Ramos (cell line): ENCODE measurements around the gene NID1.
"Not testable (repeated sequence)": the region's sequence is repeated elsewhere in the genome, so short reads cannot be mapped to it uniquely, and the experiment has no call there.

Experiments used
- in situ Hi-C: fragments of 300-500 bp; cut with MboI; formaldehyde crosslinking; loops from one replicate; pipeline ENCODE4 v1.14.3; 2022; ENCODE audit warnings: low sequenced_read_pairs; ENCODE audit not compliant: unreplicated experiment

NID1 gene

DNA sequence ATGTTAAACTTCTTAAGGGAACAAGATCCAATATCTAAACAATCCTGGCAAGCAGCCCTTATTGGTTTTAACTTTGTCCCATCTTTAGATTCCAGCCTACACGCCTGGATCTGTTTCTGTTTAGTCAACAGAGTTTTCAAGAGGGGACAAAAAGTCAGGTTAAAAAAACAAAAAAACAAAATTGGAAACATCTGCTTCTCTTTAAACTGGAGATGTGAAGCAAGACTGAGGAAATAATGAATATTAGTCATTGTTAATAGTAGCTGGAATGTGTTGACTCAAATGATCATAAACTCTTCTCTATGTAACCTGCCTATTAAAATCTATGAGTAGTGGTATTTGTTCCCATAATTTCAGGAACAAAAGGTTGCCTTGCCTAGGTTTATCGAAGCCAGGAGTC is 55.0 kb downstream of the NID1 start:
- in situ Hi-C loops = no loop called here

DNA sequence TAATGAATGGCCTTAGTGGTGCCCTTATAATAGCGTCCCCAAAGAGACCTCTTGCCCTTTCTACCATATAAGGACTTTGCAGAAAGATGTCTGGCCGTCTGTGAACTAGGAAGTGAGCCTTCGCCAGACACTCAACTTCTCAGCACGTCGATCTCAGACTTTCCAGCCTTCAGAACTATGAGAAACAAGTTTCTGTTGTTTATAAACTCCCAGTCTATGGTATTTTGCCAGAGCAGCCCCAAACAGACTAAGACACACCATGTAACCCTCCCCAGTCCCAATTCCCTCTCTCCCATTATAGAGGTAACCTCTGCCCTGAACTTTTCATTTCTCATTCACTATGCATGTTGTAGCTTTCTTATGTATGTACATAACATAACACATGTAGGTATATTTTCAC is 55.7 kb downstream of the NID1 start:
- in situ Hi-C loops = no loop called here

DNA sequence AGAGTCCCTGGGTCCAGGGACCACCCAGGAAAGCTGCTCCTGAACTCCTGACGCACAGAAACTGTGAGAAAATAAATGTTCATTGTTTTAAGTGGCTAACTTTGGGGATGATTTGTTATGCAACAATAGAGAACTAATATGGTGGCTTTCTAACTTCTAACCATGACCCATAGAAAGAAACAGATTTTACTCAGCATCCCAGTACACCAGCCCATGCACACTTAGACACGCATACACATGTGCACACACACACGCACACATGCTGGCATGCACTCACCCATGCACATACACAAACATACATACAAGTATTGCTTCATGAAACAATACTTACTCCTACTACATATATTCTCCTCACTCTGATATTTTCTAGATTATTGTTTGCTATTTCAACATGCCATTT is 57.1 kb downstream of the NID1 start:
- in situ Hi-C loops = no loop called here

DNA sequence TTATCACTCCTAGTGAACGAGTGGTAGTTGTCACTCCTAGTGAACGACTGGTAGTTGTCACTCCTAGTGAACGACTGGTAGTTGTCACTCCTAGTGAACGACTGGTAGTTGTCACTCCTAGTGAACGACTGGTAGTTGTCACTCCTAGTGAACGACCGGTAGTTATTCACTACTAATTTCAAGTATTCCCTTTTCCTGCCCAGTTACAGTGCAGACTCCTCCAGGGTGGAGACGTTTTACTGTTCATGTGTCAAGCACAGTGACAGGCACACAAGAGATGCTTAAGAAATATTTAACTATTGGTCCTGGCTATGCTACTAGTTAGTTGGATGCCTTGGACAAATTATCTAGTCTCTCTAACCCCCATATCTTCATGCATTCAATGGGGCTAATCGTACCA is 61.8 kb downstream of the NID1 start:
- in situ Hi-C loops = not testable (repeated sequence)

DNA sequence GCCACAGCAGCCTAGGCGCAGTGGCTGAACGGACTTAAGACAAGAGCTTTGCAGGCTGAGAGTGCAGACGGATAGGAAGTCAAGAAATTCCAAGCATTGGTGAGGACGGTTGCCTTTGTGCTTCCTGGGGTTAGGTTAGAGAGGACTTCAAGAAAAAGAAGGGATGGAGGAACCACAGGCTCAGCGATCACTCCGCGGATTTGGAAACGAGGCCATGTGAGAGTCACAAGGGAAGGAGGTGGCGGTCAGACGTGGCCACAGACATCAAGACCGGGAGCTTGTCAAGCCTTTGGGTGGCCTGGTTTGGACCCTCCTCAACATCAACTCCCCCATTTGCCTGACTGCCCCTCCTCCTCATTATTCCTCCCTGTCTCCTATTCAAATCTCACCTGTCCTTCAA is 62.3 kb downstream of the NID1 start:
- in situ Hi-C loops = no loop called here

DNA sequence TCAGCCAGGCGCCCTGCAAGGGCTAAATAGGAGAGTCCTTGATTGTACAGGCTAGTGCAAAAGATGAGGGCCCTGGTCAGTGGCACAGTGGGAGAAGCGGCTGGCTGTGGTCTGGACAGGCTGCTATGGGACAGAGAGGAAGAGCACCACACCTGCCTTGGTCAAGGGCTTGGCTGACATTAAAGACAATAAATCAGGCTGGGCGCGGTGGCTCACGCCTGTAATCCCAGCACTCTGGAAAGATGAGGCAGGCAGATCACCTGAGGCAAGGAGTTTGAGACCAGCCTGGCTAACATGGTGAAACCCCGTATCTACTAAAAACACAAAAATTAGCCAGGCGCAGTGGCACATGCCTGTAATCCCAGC is 62.9 kb downstream of the NID1 start:
- in situ Hi-C loops = no loop called here

DNA sequence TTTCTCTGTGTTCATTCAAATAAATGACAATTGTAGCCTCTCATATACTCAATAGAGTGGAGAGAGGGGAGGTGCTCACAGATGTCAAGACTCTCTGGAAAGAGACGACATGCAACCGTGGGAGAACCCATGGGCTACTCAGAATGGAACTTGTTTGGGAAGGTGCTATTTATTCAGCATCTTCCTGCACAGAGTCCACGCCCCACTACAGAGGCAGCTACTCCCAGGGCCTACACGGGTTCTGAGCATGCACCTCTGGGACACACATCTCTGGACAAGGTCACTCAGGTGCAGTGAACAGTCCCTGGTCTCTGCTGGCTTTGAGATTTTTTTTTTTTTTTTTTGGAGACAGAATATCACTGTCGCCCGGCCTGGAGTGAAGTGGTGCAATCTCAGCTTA is 64.1 kb downstream of the NID1 start:
- in situ Hi-C loops = no loop called here

DNA sequence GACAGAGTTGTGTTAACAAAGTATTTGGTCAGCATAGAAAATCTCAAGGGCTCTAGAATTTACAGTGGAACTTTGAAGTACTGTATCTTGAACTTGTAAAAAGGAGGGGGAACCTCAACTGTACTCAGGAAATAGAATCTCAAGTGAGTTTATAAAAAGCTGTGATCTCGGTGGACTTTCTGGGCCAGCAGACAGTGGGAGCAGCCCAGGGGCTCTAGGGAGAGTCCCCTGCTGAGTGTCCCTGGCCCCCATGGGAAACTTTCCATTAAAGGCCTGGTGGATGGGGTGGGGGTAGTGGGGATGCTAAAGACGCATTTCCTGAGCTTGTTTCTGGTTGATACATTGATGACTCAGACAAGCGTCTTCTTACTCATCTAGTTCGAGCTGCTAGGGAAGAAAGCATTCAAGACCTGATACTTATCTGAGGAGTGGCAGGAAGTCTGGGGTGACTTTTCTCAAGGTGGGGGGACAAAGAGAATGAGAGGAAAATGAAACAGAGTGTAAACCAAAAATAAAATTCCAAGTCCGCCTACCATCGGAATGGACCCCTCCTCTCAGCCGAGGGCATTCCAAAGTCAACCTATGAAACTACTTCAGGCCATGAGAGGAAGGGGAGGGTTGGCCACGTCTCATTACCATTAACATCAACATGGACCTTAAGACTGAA is 65.5 kb downstream of the NID1 start:
- in situ Hi-C loops = no loop called here

DNA sequence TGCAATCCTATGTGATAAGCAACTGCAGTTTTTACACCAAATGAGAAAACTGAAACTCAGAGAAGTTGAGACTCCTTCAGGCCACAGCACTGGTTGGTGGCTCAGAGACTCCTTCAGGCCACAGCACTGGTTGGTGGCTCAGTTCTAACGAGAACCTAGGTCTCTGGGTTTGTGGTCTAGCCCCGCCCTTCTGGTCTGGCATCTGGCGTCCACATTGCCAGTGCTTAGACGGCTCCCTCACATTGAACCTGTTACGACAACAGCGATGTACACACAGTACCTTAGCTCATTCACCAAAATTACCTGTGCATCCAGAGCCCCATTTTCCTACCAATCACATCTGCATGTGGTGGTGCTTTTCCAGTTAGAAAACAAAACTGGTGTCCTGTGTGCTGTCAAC is 66.1 kb downstream of the NID1 start:
- in situ Hi-C loops = no loop called here

DNA sequence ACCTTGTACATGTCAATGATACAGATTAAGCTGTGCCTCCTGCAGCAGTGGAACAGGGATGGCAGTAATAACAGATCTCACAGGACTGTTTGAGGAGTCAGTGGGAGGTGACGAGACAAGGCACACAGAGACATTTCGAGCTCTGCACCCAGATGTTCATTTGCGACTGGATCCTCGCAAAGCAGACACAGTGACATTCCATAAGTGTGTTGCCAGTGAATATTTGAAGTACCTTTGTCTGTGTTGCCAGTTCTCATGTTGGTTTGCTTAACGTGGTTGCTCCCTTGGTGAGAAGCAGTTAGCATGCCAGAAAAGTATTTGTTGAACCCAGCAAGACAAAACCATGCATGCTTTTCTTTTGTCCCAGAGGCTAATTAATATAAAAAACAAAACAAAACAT is 67.0 kb downstream of the NID1 start:
- in situ Hi-C loops = no loop called here

DNA sequence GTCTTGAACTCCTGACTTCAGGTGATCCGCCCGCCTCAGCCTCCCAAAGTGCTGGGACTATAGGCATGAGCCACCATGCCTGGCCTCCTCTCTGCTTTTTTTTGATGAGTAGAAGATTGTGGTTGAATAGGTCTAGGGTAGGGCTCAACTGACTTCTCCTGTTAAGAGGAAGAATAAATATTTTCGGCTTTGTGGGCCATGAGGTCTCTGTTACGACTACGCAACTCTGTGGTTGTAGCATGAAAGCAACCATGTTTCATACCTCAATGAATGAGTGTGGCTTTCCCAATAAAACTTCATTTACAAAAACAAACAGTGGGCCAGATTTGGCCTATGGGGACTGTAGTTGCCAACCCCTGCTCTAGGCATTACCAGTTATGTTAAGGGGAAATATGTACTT is 67.8 kb downstream of the NID1 start:
- in situ Hi-C loops = no loop called here

DNA sequence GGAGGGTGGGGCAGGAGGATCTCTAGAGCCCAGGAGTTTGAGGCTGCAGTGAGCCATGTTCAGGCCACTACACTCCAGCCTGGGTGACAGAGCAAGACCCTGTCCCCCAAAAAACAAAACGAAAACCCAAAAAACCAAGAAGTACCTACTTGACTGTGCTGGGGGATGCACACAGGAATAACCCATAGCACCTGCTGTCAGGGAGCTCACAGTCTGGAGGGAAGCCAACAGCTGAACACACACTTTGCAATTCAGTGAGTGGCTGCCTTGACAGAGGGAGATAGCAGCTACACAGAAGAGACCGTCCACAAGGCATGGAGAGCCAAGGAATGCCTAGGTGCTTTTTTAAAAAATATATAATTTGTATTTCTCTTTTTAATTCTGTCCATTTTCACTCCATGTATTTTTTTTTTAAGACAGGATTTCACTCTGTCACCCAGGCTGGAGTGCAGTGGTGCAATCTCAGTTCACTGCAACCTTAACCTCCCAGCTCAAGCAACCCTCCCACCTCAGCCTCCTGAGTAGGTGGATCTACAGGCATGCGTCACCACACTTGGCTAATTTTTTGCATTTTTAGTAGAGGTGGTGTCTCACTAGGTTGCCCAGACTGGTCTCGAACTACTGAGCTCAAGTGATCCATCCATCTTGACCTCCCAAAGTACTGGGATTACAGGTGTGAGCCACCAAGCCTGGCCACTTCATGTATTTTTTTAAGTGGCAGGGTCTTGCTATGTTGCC is 68.7 kb downstream of the NID1 start:
- in situ Hi-C loops = no loop called here

DNA sequence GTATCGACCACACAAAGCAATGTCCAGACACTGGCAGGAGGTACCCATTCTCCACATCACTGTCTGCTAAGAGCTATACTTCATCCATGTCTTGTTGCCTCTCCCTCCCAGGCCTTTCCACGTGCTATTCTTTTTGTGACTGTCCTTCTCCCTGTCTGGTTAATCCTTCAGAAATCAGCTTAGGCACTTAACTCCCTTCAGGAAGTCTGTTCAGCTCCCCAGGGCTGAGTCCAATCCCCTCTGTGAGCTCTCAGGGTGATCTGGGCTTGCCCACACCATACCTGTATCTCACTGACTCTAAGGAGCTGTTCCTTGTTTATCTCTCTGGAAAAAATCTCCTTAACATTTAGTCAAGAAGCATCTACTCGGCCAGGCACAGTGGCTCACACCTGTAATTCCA is 69.4 kb downstream of the NID1 start:
- in situ Hi-C loops = no loop called here

DNA sequence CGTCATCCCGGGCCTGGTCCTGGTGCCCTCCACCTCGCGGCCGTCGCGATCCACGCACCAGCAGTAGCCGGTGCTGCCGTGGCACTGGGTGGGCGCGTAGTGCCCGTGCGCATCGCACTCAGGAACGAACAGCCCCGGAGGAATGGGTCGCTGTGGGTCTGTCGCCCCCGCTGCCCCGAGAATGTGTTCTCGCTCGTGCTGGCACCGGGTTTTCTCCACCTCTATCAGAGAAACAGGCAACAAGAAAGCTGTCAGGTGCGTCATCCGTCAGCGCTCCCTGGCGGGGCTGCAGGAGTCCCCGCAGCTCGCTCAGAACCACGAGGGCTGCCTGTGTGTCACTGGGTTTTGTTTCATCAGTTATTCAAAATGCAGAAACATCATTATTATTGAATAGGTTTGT is 71.2 kb downstream of the NID1 start:
- in situ Hi-C loops = no loop called here

DNA sequence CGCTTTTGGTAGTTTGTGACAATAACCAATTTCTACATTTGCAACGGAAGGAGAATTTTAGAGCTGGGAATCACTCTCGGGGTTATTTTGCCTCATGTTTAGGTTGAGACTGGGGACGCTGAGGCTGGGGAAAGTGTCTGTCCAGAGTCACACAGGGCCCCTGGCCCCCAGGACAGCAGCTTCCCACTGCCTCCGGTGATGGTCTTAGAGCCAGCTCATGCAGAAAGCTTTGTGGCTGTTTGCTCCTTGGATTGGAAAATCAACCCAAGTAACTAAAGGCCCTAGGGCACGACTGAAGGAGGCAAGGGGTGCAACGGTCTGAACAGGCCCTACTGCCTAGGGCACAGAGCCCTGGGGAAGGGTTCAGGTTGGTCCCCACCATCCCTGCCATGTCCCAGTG is 72.0 kb downstream of the NID1 start:
- in situ Hi-C loops = no loop called here

DNA sequence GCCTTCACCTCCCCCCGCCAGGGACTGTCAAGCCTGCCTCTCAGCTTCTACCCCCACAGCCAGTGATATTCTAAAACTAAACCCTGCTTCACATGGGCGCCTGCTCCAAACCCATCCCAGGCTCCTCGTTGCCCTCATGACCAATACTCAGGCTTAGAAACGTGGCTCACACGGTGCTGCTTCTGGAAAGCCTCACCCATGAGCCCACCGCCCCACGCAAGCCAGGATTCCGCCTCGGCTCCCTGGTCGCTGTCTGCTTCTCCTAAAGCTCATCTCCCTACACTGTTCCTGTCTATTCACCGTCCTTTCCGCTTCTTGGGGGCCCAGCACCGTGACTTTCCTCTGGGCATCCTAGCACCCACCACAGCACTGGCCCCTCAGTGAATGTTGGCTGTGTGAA is 72.5 kb downstream of the NID1 start:
- in situ Hi-C loops = no loop called here

DNA sequence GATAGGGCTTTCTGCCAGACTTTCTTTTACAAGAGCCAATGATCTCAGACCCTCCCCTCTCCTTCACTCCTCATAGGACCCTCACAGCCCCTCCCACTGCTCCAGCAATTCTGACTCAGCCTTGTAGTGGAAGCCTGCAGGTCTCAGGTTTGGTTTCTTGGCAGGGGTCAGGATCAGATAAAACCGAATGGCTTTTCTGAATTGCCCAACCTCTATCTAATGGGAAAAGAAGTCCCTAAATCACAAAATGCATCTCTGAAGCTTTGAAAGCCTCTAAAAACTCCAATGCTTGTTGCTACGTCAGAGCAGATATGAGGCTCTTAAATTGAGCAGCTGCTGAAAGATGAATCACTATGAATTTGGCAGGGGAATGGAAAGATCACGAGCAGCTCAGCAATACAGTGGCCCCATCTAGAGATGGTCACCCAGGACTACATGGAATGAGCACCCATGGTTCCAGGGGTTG is 74.5 kb downstream of the NID1 start:
- in situ Hi-C loops = no loop called here

DNA sequence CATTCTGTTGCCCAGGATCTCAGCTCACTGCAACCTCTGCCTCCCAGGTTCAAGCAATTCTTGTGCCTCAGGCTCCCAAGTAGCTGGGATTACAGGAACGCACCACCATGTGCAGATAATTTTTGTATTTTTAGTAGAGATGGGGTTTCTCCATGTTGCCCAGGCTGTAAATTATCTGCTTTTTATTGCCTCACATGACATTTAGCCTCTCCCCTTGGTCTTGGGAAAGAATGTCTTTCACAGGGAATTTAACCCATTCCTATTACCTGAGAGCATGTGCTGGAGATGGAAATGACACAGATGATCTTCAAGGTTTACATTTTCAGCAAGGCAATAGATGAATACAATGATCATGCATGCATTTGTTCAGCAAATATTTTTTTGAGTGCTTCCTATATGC is 75.8 kb downstream of the NID1 start:
- in situ Hi-C loops = no loop called here

DNA sequence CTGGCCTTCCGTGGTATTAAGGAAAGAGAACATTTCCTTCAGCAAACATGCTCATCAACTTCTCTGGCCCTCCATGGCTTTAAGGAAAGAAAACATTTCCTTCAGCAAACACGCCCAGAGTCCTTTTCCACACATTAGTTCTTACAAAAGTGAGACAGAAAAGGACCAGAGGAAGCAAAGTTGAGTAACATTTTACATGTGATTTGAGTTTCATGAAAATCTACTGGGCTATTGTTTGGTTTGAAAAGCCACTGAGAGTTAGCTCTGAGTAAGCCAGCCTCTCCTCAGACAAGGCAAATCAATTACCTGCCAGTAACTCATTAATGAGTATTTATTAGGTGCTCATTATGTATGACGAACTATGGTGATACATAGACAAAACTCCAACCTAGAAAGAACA is 78.0 kb downstream of the NID1 start:
- in situ Hi-C loops = no loop called here

DNA sequence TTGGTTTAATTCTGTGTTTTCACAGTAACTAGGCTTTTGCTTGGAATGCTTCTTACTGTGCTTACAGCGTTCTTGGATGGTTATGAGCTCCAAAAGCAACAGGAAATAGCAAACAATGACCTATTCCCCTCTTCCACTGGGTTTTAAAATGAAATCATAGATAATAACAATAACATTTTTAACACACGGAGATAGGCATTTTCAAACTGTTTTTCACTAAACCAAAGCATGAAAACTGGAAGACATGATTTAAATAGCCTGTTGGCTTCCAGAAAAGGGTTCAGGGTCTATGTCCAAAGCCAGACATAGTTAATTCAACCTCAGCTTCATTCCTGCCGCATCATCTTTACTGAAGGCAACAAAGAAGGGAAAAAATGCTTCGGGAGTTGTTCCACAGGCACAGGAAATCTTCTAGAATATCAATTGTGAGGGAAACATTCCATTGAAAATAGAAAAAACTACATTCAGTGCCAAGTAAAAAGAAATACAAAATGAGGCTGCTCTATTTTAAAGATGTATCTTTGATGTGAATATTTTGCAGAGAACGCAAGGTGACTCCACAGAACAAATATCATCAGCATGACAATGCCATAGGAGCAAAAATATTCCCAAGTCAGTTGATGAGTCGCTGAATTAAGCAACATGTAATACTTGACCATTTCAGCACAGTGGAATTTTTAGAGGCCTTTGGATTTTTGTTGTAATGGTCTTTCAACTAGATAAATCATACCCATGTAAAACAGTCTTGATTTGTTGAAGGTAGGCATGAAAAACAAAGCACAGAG is 80.7 kb downstream of the NID1 start:
- in situ Hi-C loops = no loop called here

DNA sequence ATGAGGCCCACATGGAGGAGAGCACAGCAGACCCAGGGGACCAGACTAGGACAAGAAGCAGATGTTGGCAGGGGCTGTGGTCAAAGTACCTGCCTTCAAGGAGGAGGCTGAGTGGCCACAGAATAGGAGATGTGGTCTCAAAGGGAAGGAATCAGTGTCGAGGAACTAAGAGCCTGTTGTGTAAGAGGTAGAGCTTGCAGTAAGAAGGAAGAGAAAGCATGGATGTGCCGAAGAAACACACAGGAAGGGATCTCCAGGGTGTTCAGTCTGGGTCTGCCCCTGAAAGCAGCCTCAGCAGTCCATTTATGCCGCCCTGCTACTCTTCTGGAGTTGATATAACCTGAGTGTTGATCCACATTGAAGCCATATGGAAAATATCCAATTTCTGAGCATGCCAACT is 83.9 kb downstream of the NID1 start:
- in situ Hi-C loops = no loop called here
